Activated CD4-positive, alpha-beta T cell treated with anti-CD3 and anti-CD28 coated beads, Interleukin-2, amount 50 U/mL, for 24 hours (primary cell): ENCODE results near the gene PTK6.

Experiments
- DNase-seq, 2 donors: peaks; one replicate each; pipeline ENCODE4 v3.0.0-alpha.2; 2020; ENCODE audit warnings: low read depth in 1 of 2, low spot score in 1 of 2

Gene PTK6

DNA sequence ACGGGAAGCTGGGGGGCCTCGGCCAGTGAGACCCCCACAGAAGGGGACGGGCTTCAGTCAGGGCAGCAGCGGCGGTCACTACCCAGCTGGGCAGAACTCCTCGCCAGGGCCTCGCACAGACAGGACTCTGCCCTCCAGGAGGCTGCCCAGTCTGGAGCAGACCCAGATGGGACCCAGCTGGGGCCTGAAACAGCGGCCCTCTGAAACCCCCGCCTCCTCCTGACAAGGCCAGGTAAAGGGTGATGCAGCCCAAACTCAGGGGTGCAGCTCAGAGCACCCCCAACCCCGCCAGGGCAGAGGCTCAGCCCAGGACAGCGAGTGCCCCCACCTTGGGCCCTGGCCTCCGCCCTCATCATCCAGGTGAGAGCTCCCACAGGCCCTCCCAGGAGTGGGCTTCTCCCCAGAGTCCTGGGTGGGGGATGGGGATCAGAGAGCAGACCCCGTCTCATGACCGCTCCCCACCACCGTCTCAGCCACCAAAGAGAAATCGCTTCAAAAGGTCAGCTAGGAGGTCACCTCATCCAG is 40.5 kb downstream of the PTK6 start:
- no peak for DNase-seq

GRCh38 chr20:63495741-63496595 is 41.2 kb downstream of the PTK6 start:
- DNase-seq, result peak; percentile 59 to 60

GRCh38 chr20:63495167-63495720 is 41.9 kb downstream of the PTK6 start:
- no peak for DNase-seq

DNA sequence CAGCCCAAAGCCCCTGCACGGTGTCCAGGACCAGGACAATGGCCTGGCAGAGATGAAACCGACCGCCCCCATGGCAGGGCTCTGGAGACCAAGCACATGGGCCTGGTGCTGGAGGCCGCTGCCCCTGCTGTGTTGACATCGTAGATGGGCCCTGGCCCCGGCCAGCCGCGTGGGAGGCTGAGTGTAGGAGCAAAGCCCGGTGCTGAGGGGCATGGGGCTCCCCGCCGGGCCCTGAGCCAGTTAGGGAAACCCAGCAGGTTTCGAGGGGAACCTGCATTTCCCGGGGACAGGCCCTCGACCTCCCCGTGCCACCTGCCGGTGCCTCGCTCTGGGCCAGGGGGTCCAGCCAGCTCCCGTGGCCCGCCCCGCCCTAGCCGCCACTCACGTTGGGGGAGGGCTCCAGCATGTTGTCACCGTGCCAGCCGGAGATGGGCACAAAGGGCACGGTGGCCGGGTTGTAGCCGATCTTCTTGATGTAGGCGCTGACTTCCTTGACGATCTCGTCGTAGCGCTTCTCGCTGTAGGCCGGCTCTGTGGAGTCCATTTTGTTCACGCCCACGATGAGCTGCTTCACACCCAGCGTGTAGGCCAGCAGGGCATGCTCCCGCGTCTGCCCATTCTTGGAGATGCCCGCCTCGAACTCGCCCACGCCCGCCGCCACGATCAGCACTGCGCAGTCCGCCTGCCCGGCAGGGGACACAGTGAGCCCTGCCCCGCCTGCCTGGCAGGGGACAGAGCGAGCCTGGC is 42.6 kb downstream of the PTK6 start:
- DNase-seq, result no peak

DNA sequence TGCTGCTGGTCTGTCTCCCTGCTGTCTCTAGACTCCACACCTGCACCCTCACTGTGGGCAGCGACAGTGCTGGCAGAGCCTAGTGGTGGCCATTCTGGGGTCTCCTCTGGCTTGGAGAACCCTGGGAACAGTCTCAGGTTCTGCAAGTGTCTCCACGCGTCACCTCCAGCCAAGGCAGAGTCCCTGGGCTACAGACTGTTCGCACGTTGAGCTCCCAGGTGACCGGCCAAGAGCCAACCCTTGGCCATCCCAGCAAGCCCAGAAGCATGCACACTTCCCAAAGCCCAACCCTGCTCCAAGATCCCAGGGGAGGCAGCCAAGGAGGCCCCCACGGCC is 43.1 kb downstream of the PTK6 start:
- DNase-seq, result no peak

- DNase-seq, result no peak
Observed at GRCh38 chr20:63493563-63494020, 43.6 kb downstream of the PTK6 start.

DNA sequence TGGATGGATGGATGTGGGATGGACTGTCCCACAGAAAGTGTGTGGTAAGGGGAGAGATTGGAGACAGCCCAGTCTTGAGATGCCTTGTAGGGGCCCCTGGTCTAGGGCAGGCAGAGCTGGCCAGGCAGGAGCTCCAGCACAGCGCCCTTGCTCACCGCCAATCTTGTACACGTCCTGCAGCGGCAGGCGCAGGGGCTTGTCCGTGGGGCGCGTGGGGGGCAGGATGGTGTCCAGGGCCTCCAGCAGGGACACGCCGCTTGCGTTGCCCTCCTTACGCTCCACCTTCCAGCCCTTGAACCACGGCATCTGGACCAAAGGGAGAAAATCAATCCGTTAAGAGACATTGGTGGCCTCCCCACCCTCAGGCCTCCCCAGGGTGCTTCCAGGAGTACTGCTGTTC is 44.2 kb downstream of the PTK6 start:
- DNase-seq, result no peak

DNA sequence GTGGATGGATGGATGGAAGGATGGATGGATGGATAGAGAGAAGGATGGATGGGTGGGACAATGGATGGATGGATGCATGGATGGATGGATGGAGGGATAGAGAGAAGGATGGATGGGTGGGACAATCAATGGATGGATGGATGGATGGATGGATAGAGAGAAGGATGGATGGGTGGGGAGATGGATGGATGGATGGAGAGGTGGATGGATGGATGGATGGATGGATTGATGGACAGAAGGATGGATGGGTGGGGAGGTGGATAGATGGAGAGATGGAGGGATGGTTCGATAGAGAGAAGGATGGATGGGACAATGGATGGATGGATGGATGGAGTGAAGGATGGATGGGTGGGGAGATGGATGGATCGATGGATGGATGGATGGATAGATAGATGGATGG is 44.7 kb downstream of the PTK6 start:
- DNase-seq, result no peak

GRCh38 chr20:63491635-63492230 is 45.4 kb downstream of the PTK6 start:
- no peak for DNase-seq

GRCh38 chr20:63491078-63491477 is 46.1 kb downstream of the PTK6 start:
- DNase-seq, result no peak

DNA sequence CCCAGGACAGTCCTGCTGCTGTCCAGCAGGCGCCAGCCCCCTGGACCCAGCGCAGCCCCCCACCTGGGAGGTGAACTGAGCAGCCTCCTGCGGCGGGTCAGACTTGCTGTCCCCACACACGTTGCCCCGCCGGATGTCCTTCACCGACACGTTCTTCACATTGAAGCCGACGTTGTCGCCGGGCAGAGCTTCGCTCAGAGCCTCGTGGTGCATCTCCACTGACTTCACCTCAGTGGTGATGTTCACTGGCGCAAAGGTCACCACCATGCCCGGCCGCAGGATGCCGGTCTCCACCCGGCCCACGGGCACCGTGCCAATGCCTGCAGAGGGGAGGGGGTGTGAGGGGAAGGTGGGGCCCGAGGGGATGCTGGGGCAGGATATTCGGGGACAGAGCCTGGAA is 46.8 kb downstream of the PTK6 start:
- DNase-seq, result no peak

GRCh38 chr20:63488315-63489251 is 48.6 kb downstream of the PTK6 start:
- DNase-seq, result no peak

- no peak for DNase-seq
Observed at GRCh38 chr20:63487781-63488241, 49.4 kb downstream of the PTK6 start.

DNA sequence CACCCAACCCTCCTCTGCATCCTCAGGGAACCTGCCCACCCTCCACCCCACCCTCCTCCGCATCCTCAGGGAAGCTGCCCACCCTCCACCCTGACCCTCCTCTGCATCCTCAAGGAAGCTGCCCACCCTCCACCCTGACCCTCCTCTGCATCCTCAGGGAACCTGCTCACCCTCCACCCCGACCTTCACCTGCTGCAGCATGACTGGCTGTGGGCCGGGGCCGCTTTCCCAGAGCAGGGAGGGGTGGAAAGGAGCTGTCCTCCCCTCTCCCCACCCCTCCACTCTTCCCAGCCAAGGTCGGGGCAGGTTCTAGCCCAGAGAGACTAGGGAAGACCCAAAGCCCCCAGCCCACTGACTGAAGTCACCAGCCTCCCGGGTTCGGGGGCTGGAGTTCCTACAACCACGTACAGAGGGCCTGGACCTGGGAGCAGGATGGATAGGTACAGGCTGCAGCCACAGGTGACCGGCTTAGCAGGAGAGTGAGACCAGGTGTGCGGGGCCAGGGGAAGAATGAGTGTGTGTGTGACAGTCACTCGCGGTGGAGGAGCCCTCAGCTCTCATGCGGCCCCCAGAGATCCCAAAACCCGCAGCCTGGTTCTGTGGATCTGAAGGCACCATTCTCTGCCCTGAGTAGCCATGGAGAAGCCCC is 49.9 kb downstream of the PTK6 start:
- DNase-seq, result no peak

DNA sequence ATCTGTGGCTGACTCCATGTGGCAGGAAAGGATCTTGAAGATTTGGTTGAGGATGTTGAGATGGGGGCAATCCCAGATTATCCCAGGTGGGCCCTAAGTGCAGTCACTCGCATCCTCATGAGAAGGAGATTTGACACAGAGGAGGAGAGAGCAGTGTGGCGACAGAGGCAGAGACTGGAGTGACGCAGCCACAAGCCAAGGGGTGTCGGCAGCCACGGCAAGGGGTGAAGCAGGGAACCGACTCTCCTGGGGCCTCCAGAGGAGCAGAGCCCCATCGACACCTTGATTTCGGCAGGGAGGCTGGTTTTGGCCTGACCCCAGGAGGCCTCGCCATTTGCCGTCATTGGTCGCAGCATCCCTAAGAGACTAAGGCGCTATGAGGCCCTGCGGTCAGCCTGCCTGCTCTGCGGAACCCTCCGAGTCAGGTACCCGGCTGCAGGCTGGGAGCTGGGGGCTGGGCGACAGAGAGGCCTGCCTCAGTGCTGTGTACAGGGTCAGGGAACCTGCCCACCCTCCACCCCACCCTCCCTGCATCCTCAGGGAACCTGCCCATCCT is 50.8 kb downstream of the PTK6 start:
- DNase-seq, result no peak

DNA sequence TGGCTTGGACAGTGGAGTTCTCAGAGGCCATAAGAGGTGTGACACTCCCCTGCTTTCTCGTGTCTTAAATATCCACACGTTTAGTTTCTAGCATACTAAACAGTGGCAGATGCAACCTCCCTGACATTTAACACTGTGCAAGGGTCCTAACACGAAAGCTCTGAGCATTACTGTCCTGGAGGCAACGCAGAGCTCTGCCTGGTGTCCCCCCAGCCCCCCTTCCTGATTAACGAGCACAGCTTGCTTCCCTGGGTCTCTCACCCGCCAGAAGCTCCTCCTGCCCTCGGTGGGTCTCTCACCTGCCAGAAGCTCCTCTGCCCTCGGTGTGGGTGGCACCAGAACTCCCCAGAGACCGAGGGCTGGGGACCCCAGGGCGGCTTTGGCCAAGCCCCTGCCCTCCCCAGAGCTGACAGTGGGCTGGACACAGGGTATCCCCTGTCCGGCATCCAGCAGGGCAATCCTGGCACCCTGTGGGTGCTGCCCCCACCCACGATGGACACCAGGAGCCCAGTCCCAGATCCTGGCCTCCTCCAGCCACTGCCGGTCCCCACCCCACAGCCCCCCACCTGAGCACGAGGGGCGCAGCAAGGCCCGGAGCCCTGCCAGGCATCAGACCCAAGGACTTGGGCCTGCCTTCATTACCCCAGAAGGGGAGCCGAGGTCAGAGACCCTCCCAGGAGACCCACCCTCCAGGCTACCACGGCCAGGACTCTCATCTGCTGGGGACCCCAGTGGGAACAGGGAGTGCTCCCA is 52.3 kb downstream of the PTK6 start:
- no peak for DNase-seq

GRCh38 chr20:63484236-63484635 is 52.9 kb downstream of the PTK6 start:
- no peak for DNase-seq

GRCh38 chr20:63483834-63484233 is 53.3 kb downstream of the PTK6 start:
- no peak for DNase-seq
